MV-4-11 (cell line): ENCODE results near the gene MFAP2.
A peak's percentile ranks its signal among the peaks of the same experiment; 100 is the strongest.

Source experiments
- DNase-seq: peaks from one replicate; lab custom pipeline; 2025; lab: John Stamatoyannopoulos, UW

Gene MFAP2, protein sequence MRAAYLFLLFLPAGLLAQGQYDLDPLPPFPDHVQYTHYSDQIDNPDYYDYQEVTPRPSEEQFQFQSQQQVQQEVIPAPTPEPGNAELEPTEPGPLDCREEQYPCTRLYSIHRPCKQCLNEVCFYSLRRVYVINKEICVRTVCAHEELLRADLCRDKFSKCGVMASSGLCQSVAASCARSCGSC

GRCh38 chr1:16980473-16981268 is at the start of gene MFAP2:
TSS of gene MFAP2 (minus strand) at chr1:16980620. CDS start at chr1:16978273, 2,347 bp downstream.
- DNase-seq = no peak

- no peak for DNase-seq
Measured at GRCh38 chr1:17030206-17030605, 49.8 kb upstream of the MFAP2 start.

GRCh38 chr1:17028662-17029188 is 48.3 kb upstream of the MFAP2 start:
- DNase-seq = peak; percentile 40

DNA sequence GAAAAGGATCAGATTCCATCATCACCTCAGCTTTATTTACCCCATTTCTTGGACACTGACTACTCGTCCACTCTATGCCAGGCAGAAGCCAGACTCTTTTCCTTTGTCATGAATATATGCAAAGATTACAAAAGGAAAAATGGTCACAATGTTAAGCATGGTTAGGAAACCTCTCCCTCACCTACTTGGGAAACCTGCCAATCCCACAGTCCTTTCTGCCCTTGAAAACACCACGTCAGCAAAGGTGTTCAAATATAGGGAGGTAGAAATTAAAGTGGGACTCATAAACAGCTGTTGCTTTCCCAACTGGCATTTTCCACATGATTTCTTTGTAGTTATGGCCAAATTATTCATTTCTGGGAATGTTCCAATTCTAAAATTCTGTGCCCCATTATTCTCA is 47.5 kb upstream of the MFAP2 start:
- DNase-seq = no peak

DNA sequence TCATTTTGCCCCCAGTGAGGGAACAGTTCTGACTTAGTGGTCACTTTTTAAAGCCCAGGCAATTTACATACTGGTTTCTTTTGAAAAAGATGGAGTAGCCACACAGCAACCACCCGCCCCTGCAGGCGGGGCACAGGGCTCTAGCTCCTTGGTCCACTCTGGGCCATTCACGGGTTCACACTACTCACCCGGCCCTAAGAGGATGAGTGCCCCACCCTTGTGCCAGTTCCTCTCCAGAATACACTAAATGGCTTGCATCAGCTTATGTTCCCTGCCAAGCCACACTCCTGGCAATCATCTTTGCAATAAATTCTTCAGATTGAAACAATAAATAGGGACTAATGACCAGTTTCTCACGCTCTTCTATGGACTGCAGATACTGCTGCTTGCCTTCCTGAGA is 47.0 kb upstream of the MFAP2 start:
- DNase-seq = no peak

- no peak for DNase-seq
Measured at GRCh38 chr1:17024721-17025120, 44.3 kb upstream of the MFAP2 start.

GRCh38 chr1:17023573-17023972 is 43.2 kb upstream of the MFAP2 start:
- no peak for DNase-seq

DNA sequence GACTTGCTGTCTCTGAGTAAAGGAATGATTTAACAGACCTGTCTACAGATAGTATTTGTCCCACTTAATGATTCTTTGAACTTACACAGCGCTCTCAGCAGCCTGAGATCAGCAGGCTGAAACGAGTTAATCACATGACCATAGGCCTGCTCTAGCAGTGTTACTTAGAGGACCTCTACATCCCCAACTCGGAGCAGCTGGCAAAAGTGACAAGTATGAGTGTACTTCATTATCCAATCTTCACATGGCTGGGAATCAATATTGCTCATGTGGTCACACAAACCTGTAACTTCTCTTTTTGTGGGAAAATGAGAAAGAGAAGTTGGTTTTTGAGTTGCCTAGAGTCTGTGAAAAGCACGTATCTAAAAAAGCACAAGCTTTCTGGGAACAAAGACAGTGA is 42.7 kb upstream of the MFAP2 start:
- DNase-seq = peak; percentile 97

- peak; percentile 1 for DNase-seq
Measured at GRCh38 chr1:17021896-17022295, 41.5 kb upstream of the MFAP2 start.

DNA sequence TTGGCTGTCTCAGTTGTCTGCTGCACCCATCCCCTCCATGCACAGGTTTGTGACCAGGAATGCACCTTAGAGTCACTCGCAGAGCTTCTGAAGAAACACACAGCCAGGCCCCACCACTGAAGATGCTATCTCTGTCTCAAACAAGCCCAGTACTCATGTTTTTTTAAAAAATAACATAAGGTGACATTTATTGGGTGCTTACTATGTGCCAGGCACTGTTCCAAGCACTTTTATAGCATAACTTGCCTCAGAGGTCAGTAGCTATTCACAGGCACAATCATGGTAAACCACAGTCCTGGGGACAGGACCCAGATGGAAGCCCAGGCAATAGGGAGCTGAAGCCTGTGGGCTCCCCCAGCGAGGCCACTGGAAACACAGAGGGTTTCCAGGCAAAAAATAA is 40.1 kb upstream of the MFAP2 start:
- no peak for DNase-seq

DNA sequence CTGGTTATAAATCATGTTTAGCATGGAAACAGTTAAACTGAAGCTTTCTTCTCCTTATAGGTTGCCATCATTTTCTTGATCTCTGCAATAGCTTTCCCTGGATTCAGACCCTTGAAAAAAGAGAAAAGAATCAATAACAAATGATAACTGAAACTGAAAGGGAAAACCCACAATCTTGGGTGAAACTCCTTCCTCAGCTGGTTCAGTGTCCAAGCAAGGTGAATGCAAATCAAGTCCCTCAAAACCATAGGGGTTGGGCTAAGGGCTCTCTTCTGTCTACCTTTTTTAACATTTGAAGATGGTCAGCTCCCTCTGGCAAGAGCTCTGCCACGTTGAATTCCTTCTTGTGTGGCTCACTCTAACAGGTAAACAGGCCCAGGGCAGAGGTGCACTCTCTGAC is 38.4 kb upstream of the MFAP2 start:
- DNase-seq = no peak

DNA sequence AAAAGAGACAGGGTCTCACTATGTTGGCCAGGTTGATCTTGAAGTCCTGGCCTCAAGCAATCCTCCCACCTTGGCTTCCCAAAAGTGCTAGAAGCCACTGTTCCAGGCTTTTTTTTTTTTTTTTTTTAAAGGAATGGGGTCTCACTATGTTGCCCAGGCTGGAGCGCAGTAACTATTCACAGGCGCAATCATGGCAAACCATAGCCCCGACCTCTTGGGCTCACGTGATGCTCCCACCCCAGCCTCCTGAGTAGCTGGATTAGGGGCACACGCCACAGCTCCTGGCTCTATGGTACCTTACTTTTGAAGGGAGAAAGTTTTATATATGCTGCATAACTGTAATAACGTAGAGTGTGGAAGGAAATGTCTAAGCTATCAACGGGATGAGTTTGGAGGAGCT is 37.0 kb upstream of the MFAP2 start:
- no peak for DNase-seq

- DNase-seq = no peak
Measured at GRCh38 chr1:17016317-17016661, 35.9 kb upstream of the MFAP2 start.

DNA sequence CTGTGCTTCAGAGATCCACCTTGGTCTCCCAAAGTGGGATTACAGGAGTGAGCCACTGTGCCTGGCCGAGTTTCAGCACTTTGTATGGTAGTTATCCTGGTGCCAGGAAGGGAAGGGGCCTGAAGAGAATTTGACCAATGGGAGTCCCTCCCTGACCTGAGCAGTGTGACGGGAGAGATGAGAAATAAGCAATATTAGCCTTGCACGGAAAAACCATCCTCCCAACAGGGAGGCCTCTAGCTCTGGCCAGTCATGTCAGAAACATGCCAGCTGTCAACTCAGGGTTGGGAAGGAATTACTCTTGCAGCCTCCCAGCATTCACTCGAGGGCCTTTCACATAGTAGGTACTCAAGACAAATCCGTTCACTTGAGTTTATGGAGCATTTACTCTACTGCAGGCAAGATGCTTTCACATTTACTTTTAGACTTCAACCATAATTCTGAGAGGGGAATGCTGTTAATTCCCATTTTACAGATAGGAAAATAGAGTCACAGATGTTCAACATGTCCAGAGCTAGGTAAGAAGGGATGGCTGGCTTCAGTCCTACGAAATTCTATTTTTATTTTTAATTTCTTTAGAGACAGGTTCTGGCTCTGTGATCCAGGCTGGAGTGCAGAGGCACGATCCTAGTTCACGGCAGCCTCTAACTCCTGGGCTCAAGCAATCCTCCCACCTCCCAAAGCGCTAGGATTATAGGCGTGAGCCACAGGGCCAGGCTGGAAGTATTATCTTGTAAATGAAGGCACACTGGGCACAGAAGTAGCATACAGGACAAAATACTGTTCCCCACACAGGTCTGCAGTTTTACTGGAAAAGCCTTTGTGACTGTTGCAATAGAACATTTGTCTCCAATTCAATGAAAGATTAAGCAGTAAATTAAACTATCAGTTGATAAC is 34.5 kb upstream of the MFAP2 start:
- DNase-seq = no peak

GRCh38 chr1:17013491-17014320 is 33.3 kb upstream of the MFAP2 start:
- peak; percentile 97 for DNase-seq

- no peak for DNase-seq
Measured at GRCh38 chr1:17012775-17013490, 32.5 kb upstream of the MFAP2 start.

DNA sequence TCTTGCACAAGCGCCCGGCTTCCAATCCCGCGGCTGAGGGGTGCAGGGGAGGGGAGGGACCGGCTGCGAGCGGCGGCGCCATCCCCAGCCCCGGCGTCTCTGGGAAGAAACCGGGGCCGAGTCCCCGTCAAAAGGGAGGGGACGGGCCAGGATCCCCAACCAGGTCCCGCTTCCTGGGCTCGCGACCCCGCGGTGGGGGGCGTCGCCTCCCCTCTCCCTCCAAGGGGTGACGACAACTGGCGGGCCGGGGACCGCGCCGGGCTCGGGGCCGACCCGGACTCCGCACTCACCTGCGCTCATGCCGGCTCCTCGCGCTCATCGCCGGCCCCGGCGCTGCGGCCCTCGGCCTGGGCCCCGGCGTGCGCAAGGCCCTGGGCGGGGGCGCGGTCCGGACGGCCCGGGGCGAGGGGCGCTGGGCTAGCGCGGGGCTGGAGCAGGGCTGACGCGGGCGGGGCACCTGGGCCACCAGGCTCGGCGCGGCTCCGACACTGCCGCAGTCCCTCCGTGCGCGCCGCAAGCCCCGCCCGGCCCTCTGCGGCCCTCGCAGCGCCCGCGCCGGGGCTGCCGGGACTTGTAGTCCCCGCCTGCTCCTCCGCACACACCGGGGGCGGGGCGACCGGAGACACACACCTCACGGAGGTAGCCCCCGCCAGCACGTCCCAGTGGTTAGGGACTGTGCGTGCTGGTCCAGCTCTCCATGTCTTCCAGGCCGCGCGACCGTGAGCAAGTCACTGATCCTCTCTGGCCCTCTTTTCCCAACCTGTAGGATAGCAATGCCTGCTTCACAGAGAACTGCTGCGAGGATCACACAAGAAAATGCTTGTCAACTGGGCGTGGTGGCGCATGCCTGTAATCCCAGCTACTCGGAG is 31.3 kb upstream of the MFAP2 start, which contains the start of gene ATP13A2:
TSS of gene ATP13A2 (minus strand) at position 490 of the 869 bp plus-strand sequence. CDS start at position 300, 190 bp downstream.
- DNase-seq = peak; percentile 48

DNA sequence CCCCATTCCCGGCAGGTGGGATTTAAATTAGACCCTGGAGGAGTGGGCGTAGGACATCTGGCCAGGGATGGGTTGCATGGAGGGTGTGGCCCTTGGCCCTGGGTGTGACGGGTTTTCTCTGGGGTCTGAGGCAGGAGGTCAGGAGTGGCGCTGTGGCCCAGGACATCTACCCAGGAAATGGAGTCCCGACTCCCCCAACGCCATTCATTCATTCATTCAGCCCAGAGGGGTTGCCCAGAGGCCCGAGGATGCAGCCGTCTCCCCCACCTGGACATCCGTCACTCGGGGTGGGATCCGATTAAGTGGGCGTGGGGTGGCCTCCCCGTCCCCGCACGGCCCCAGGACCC is 30.6 kb upstream of the MFAP2 start:
- no peak for DNase-seq

GRCh38 chr1:17009706-17010105 is 29.3 kb upstream of the MFAP2 start:
- peak; percentile 90 for DNase-seq
